ENCODE results near the gene NCBP2. TPM values are rescaled to one million over a fixed set of nuclear protein-coding genes. Genes with fewer than 3 reads are reported as not detected.
A peak's percentile ranks its signal among the peaks of the same experiment; 100 is the strongest.

The NCBP2 gene
- polyA plus RNA-seq = 10 to 100 TPM; 28.4 to 57.2 (median 36.5) TPM

GRCh38 chr3:196942226-196942914, at the start of gene NCBP2:
TSS of gene NCBP2 (minus strand) at chr3:196942528. CDS start at chr3:196942503, 25 bp downstream.
- Mint-ChIP-seq H3K27me3 (ENCODE audit: low read depth in 3 of 3) (peaks cover 5 to 17% (median 12%) of the 10 kb centered on the region in 3 donors), H3K9me3 (no peaks in the 10 kb centered on the region), H3K4me3 (peak within 1 kb of the TSS; percentile 92 to 97 (median 94)), H3K4me1 (peaks cover 39 to 44% of the 10 kb centered on the region in 2 donors), H3K27ac (peak within 1 kb of the TSS; percentile 95 to 98 (median 98)), H3K36me3 (peaks cover 0 to 15% (median 10%) of the 10 kb centered on the region in 3 donors)
- peak; percentile 99 for DNase-seq

- Mint-ChIP-seq H3K4me3 (no peak overlapping the region), H3K27ac (no peak overlapping the region), H3K36me3 (no peaks in the 10 kb centered on the region), H3K27me3 (ENCODE audit: low read depth in 3 of 3) (peaks cover 0 to 4% (median 0%) of the 10 kb centered on the region in 3 donors), H3K9me3 (peaks cover 0 to under 1% (median 0%) of the 10 kb centered on the region in 6 donors), H3K4me1 (no peaks in the 10 kb centered on the region)
- no peak for DNase-seq
These were observed 49.5 kb upstream of the NCBP2 start for GRCh38 chr3:196991581-196992460.

- peaks cover 0 to 3% (median 2%) of the 10 kb centered on the region in 3 donors for H3K27me3 Mint-ChIP-seq (ENCODE audit: low read depth in 3 of 3)
- H3K4me1 Mint-ChIP-seq = no peaks in the 10 kb centered on the region
- H3K27ac Mint-ChIP-seq = no peak overlapping the region
- no peak for DNase-seq
- no peaks in the 10 kb centered on the region for H3K36me3 Mint-ChIP-seq
- peaks cover 0 to 2% (median 0%) of the 10 kb centered on the region in 6 donors for H3K9me3 Mint-ChIP-seq
- H3K4me3 Mint-ChIP-seq = no peak overlapping the region
These were observed 48.3 kb upstream of the NCBP2 start for GRCh38 chr3:196990601-196991007.

GRCh38 chr3:196989721-196990262, 47.5 kb upstream of the NCBP2 start:
- Mint-ChIP-seq H3K9me3 (peaks cover 0 to 2% (median 0%) of the 10 kb centered on the region in 6 donors), H3K4me1 (no peaks in the 10 kb centered on the region), H3K36me3 (no peaks in the 10 kb centered on the region), H3K4me3 (no peak overlapping the region), H3K27me3 (ENCODE audit: low read depth in 3 of 3) (peaks cover 0 to 4% (median 2%) of the 10 kb centered on the region in 3 donors), H3K27ac (no peak overlapping the region)
- DNase-seq = no peak

GRCh38 chr3:196988241-196989029, 46.1 kb upstream of the NCBP2 start:
- peaks cover 0 to 3% (median 3%) of the 10 kb centered on the region in 6 donors for H3K9me3 Mint-ChIP-seq
- no peak overlapping the region for H3K27ac Mint-ChIP-seq
- H3K4me1 Mint-ChIP-seq = no peaks in the 10 kb centered on the region
- DNase-seq = no peak
- H3K27me3 Mint-ChIP-seq (ENCODE audit: low read depth in 3 of 3) = peaks cover 2 to 6% (median 3%) of the 10 kb centered on the region in 3 donors
- no peak overlapping the region for H3K4me3 Mint-ChIP-seq
- peaks cover 0 to 2% (median under 1%) of the 10 kb centered on the region in 3 donors for H3K36me3 Mint-ChIP-seq

- peaks cover 0 to 5% (median 5%) of the 10 kb centered on the region in 3 donors for H3K36me3 Mint-ChIP-seq
- no peak overlapping the region for H3K4me3 Mint-ChIP-seq
- H3K27me3 Mint-ChIP-seq (ENCODE audit: low read depth in 3 of 3) = peaks cover 2 to 6% (median 3%) of the 10 kb centered on the region in 3 donors
- no peak overlapping the region for H3K27ac Mint-ChIP-seq
- no peaks in the 10 kb centered on the region for H3K4me1 Mint-ChIP-seq
- peaks cover 0 to 8% (median 6%) of the 10 kb centered on the region in 6 donors for H3K9me3 Mint-ChIP-seq
- DNase-seq = no peak
These were observed 44.7 kb upstream of the NCBP2 start for GRCh38 chr3:196987022-196987421.

- Mint-ChIP-seq H3K36me3 (peaks cover 0 to 9% (median 5%) of the 10 kb centered on the region in 3 donors), H3K4me3 (no peak overlapping the region), H3K9me3 (peaks cover 0 to 8% (median 6%) of the 10 kb centered on the region in 6 donors), H3K4me1 (no peaks in the 10 kb centered on the region), H3K27ac (no peak overlapping the region), H3K27me3 (ENCODE audit: low read depth in 3 of 3) (peaks cover 2 to 7% (median 3%) of the 10 kb centered on the region in 3 donors)
- no peak for DNase-seq
These were observed 43.9 kb upstream of the NCBP2 start for GRCh38 chr3:196985954-196986885.

- H3K9me3 Mint-ChIP-seq = peaks cover 0 to 8% (median 6%) of the 10 kb centered on the region in 6 donors
These were observed 43.0 kb upstream of the NCBP2 start for GRCh38 chr3:196985298-196985697.

GRCh38 chr3:196983186-196983585, 40.9 kb upstream of the NCBP2 start:
- Mint-ChIP-seq H3K9me3 (peaks cover 0 to 8% (median 6%) of the 10 kb centered on the region in 6 donors), H3K4me3 (no peak overlapping the region), H3K36me3 (peaks cover 0 to 9% (median 5%) of the 10 kb centered on the region in 3 donors), H3K27me3 (ENCODE audit: low read depth in 3 of 3) (peaks cover 2 to 7% (median 3%) of the 10 kb centered on the region in 3 donors), H3K4me1 (peaks cover 5 to 6% of the 10 kb centered on the region in 2 donors), H3K27ac (no peak overlapping the region)
- DNase-seq = no peak

More at GRCh38 chr3:196985298-196985697, 43.0 kb upstream of the NCBP2 start:
- H3K4me1 Mint-ChIP-seq = no peaks in the 10 kb centered on the region
- no peak for DNase-seq
- peaks cover 0 to 9% (median 5%) of the 10 kb centered on the region in 3 donors for H3K36me3 Mint-ChIP-seq
- H3K4me3 Mint-ChIP-seq = no peak overlapping the region
- H3K27ac Mint-ChIP-seq = no peak overlapping the region
- H3K27me3 Mint-ChIP-seq (ENCODE audit: low read depth in 3 of 3) = peaks cover 2 to 7% (median 3%) of the 10 kb centered on the region in 3 donors

GRCh38 chr3:196981657-196982056, 39.3 kb upstream of the NCBP2 start:
- no peak overlapping the region for H3K4me3 Mint-ChIP-seq
- DNase-seq = no peak
- H3K27me3 Mint-ChIP-seq (ENCODE audit: low read depth in 3 of 3) = peaks cover 2 to 7% (median 3%) of the 10 kb centered on the region in 3 donors
- peaks cover 0 to 8% (median 6%) of the 10 kb centered on the region in 6 donors for H3K9me3 Mint-ChIP-seq
- H3K36me3 Mint-ChIP-seq = peaks cover 0 to 9% (median 5%) of the 10 kb centered on the region in 3 donors
- H3K4me1 Mint-ChIP-seq = peaks cover 5 to 6% of the 10 kb centered on the region in 2 donors
- H3K27ac Mint-ChIP-seq = no peak overlapping the region

GRCh38 chr3:196979545-196979944, 37.2 kb upstream of the NCBP2 start:
- no peak for DNase-seq
- Mint-ChIP-seq H3K9me3 (peaks cover 0 to 8% (median 6%) of the 10 kb centered on the region in 6 donors), H3K4me3 (no peak overlapping the region), H3K27ac (no peak overlapping the region), H3K4me1 (peaks cover 5 to 6% of the 10 kb centered on the region in 2 donors), H3K36me3 (peaks cover 0 to 9% (median 5%) of the 10 kb centered on the region in 3 donors), H3K27me3 (ENCODE audit: low read depth in 3 of 3) (peaks cover 0 to 5% (median 5%) of the 10 kb centered on the region in 3 donors)

GRCh38 chr3:196976941-196977340, 34.6 kb upstream of the NCBP2 start:
- no peak overlapping the region for H3K4me3 Mint-ChIP-seq

More at GRCh38 chr3:196976941-196977340, 34.6 kb upstream of the NCBP2 start:
- Mint-ChIP-seq H3K36me3 (peaks cover 0 to 4% (median 0%) of the 10 kb centered on the region in 3 donors), H3K27ac (no peak overlapping the region), H3K9me3 (no peaks in the 10 kb centered on the region), H3K4me1 (peaks cover 5 to 6% of the 10 kb centered on the region in 2 donors), H3K27me3 (ENCODE audit: low read depth in 3 of 3) (peaks cover 0 to 4% (median 4%) of the 10 kb centered on the region in 3 donors)
- DNase-seq = no peak

All from immature natural killer cell (primary cell).